ENCODE measurements around the gene CDSN. TPM values are rescaled to one million over a fixed set of nuclear protein-coding genes. Genes with fewer than 3 reads are reported as not detected.
A peak's percentile ranks its signal among the peaks of the same experiment; 100 is the strongest.

The CDSN gene
- total and polyA plus RNA-seq, 11 donors = 0.15 to 0.56 TPM; not detected in 9

DNA sequence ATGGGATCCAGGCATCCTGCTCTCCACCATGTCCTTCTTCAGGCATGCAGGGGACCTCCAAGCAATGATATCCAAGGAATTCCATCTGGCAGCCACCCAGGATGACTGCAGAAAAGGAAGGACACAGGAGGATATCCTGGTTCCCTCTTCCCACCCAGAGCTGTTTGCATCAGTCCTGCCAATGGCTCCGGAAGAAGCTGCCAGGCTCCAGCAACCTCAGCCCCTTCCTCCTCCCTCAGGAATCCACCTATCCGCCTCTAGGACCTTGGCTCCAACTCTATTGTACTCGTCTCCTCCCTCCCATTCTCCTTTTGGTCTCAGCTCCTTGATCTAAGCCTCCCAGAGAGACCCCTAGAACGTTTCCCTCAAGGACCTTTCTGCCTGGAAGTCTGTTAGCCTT lies 19.4 kb upstream of the CDSN start:
- H3K4me1 ChIP-seq = peaks cover 0 to 38% (median 24%) of the 10 kb centered on the region in 12 donors
- no peak for ATAC-seq
- intact Hi-C loops (cut with DNase I) = loop anchor here in 7 of 10 donors (2.0 to 10.0 kb wide), 6 partner anchors 38 to 228 kb away; partner anchors contain the start of gene HLA-C (in 1 of the 7)
- peak in 1 of 5 donors; percentile 41 for DNase-seq
- 13 to 23% (median 15%) methylated on average over 4 of the region's 4 CpGs for WGBS, 4 donors
- TF ChIP-seq, protein P1, sequence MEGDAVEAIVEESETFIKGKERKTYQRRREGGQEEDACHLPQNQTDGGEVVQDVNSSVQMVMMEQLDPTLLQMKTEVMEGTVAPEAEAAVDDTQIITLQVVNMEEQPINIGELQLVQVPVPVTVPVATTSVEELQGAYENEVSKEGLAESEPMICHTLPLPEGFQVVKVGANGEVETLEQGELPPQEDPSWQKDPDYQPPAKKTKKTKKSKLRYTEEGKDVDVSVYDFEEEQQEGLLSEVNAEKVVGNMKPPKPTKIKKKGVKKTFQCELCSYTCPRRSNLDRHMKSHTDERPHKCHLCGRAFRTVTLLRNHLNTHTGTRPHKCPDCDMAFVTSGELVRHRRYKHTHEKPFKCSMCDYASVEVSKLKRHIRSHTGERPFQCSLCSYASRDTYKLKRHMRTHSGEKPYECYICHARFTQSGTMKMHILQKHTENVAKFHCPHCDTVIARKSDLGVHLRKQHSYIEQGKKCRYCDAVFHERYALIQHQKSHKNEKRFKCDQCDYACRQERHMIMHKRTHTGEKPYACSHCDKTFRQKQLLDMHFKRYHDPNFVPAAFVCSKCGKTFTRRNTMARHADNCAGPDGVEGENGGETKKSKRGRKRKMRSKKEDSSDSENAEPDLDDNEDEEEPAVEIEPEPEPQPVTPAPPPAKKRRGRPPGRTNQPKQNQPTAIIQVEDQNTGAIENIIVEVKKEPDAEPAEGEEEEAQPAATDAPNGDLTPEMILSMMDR (IDR thresholded peaks at IDR 0.05) = no peak
- TF ChIP-seq POLR2A (IDR thresholded peaks at IDR 0.05) = no peak
- no peaks in the 10 kb centered on the region for H3K27me3 ChIP-seq
- H3K9me3 ChIP-seq = no peaks in the 10 kb centered on the region
- H3K27ac ChIP-seq = peak overlapping the region in 1 of 12 donors; percentile 10
- no peak overlapping the region for H3K4me3 ChIP-seq
- peaks cover 0 to 14% (median 0%) of the 10 kb centered on the region in 9 donors for H3K36me3 ChIP-seq

DNA sequence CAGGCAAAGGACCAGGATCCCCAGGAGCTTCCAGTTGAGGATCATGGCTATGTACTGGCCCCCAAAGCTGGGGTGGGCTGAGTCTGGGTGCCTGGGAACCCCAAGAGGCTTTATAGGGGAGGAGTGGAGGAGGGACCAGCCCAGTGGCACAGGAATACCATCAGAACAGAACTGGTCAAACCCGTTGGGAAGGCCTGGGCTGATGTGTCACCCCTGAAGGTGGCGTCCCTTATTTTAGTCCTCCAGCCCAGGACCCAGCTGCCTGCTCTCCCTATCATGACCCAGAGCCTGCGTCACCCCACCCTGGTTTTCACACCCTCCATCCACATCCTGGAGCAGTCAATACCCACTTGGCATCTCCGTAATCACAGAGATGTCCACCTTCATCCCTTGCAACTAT lies 18.7 kb upstream of the CDSN start, which contains the start of gene PSORS1C2:
PSORS1C2 (minus strand) TSS at position 85 of the 400 bp plus-strand sequence; CDS start at position 45, 40 bp downstream.
- 82 to 89% (median 87%) methylated on average over 4 of the region's 4 CpGs for WGBS, 4 donors
- Histone ChIP-seq H3K9me3 (no peaks in the 10 kb centered on the region), H3K27ac (peak within 1 kb of the TSS in 1 of 12 donors; percentile 32), H3K4me3 (peak within 1 kb of the TSS in 5 of 12 donors; percentile 21 to 42 (median 33)), H3K4me1 (peaks cover 0 to 38% (median 24%) of the 10 kb centered on the region in 12 donors), H3K36me3 (peaks cover 0 to 7% (median 0%) of the 10 kb centered on the region in 9 donors), H3K27me3 (no peaks in the 10 kb centered on the region)
- ATAC-seq (no peak), DNase-seq (no peak)
- TF ChIP-seq, protein P1 (IDR thresholded peaks at IDR 0.05) = no peak
- TF ChIP-seq POLR2A (IDR thresholded peaks at IDR 0.05) = no peak
- intact Hi-C loops (cut with DNase I) = loop anchor here in 7 of 10 donors (2.0 to 10.0 kb wide), 6 partner anchors 38 to 228 kb away; partner anchors contain the start of gene HLA-C (in 1 of the 7)

DNA sequence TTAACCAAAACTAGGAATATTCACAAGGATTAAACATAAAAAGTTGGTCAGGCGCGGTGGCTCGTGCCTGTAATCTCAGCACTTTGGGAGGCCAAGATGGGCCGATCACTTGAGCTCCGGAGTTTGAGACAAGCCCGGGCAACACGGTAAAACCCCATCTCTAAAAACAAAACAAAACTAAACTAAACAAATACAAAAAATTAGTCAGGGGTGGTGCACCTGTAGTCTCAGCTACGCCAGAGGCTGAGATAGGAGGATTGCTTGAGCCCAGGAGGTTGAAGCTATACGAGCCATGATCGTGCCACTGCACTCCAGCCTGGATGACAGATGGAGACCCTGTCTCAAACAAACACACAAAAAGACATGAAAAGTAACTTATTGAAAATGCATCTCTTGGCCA lies 15.5 kb upstream of the CDSN start:
- Histone ChIP-seq H3K36me3 (no peaks in the 10 kb centered on the region), H3K4me3 (no peak overlapping the region), H3K27ac (no peak overlapping the region), H3K9me3 (no peaks in the 10 kb centered on the region), H3K4me1 (peaks cover 0 to 15% (median 9%) of the 10 kb centered on the region in 12 donors), H3K27me3 (no peaks in the 10 kb centered on the region)
- TF ChIP-seq POLR2A (IDR thresholded peaks at IDR 0.05) = no peak
- TF ChIP-seq, protein P1 (IDR thresholded peaks at IDR 0.05) = no peak
- 85 to 89% (median 86%) methylated on average over 10 of the region's 10 CpGs for WGBS, 4 donors
- DNase-seq (no peak), ATAC-seq (no peak)
- intact Hi-C loops (cut with DNase I) = loop anchor here (2.0 to 10.0 kb wide), 5 partner anchors 42 to 232 kb away; partner anchors contain the start of gene HLA-C (in 1 of the 10)

DNA sequence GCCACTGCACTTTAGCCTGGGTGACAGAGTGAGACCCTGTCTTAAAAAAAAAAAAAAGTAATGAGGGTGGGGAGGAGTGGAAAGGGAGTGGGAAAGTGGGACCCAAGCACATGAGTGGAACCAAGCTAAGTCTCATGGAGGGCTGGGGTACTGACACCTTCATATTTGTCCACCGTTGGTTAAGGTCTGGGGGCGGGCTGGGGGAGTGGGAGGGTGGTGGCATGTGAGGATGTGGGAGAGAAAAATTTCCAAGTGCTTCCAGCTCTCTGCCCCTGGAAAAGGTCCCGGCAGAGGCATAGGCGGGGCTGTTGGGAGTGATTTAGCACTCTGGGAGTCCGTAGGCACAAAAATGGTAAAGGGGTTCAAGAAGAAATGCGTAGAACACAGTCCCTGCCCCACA lies 12.6 kb upstream of the CDSN start:
- Histone ChIP-seq H3K36me3 (no peaks in the 10 kb centered on the region), H3K27me3 (no peaks in the 10 kb centered on the region), H3K27ac (no peak overlapping the region), H3K4me1 (peaks cover 0 to 9% (median 3%) of the 10 kb centered on the region in 12 donors), H3K4me3 (no peak overlapping the region), H3K9me3 (no peaks in the 10 kb centered on the region)
- intact Hi-C loops (cut with DNase I) = loop anchor here in 1 of 10 donors (10.0 kb wide), 1 partner anchor 142 kb away; the partner anchor contains the start of gene HLA-C
- 69 to 80% (median 74%) methylated on average over 6 of the region's 6 CpGs for WGBS, 4 donors
- no peak for ATAC-seq
- TF ChIP-seq, protein P1 (IDR thresholded peaks at IDR 0.05) = no peak
- TF ChIP-seq POLR2A (IDR thresholded peaks at IDR 0.05) = no peak
- DNase-seq = no peak

Data from heart left ventricle (tissue), 16 donors.